H1 (cell line): ENCODE measurements around the gene WDR45. TPM values are rescaled to one million over a fixed set of nuclear protein-coding genes. Genes with fewer than 3 reads are reported as not detected.

ENCODE experiments used
- EGR1 ChIP-seq: IDR thresholded peaks from 2 replicates; pipeline ENCODE4 v1.6.1; 2011; ENCODE audit warnings: low read depth, low read length, borderline replicate concordance
- GTF2F1 ChIP-seq: IDR thresholded peaks from 2 replicates; pipeline ENCODE4 v1.6.1; 2012; ENCODE audit warnings: low read depth, low read length, improper control_type of control experiment, borderline replicate concordance
- polyA plus RNA-seq, 7 experiments: library from polyadenylated mRNA; depleted of rRNA in 3 of 7; stranded (reverse) in 5 of 7; unstranded in 2 of 7; fragments of >200 nt in 5 of 7; fragments of 200-250 nt in 2 of 7; gene quantifications; 1 replicate in 5 of 7; 2 replicates in 1 of 7; 4 replicates in 1 of 7; pipeline versions ENCODE4 v1.2.1 to v1.2.3, GENCODE V29; 2011 to 2013; ENCODE audit warnings: missing spikeins in 2 of 7, mixed read lengths in 2 of 7
- total RNA-seq: library from RNA; stranded (reverse); fragmentation: NEBNext Ultra II Directional; extraction: Animal tissue kit (Norgen Biotek cat#: 25700); gene quantifications from 2 replicates; pipeline ENCODE4 v1.2.1, GENCODE V29; 2021

WDR45 gene
- total and polyA plus RNA-seq, 2 of the 8 experiments (the other 6 are each of a cell fraction or from before 2014, with no cell fraction given), result 27.9 to 49.7 TPM

DNA sequence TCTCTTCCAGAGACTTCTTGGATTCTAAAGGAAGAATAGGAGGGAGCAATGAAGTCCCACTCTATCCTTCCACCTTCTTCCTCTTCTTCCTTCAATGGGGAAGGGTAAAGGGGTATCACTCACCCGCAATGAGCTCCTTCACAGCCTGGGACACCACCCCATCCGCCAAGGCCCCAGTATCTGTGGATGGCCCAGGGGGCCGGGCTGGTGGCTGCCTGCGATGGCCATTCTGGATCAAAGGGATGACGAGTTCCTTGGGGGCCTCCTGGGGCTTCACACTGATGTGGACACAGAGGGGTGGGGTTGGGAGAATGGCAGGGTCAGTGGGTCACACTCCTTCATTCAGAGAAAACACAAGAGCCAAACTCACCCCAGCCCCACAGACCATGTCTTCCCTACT lies 42.8 kb upstream of the WDR45 start (continued):
- no peak for TF ChIP-seq GTF2F1
- TF ChIP-seq EGR1, result no peak
